Measurements from ENCODE around the gene GBA2.

Gene GBA2

GRCh38 chr9:35690614-35691333 is 58.3 kb downstream of the GBA2 start:
- peak; percentile 30 for DNase-seq

DNA sequence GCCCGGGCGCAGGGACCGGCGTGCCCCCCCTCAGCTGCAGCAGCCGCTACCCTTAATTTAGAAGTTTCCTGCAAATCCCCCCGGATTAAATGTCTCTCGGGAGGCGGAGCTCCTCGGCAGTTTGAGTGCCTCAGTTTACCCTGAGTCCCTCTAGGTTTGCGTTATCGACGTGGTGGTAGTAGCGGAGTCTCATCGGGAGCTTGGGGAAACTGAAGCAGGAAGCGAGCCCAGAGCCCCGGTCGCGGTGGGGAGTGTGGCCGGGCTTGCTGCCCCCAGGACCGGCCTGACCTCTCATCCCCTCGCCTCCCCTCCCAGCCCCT is 58.8 kb downstream of the GBA2 start:
- no peak for DNase-seq

DNA sequence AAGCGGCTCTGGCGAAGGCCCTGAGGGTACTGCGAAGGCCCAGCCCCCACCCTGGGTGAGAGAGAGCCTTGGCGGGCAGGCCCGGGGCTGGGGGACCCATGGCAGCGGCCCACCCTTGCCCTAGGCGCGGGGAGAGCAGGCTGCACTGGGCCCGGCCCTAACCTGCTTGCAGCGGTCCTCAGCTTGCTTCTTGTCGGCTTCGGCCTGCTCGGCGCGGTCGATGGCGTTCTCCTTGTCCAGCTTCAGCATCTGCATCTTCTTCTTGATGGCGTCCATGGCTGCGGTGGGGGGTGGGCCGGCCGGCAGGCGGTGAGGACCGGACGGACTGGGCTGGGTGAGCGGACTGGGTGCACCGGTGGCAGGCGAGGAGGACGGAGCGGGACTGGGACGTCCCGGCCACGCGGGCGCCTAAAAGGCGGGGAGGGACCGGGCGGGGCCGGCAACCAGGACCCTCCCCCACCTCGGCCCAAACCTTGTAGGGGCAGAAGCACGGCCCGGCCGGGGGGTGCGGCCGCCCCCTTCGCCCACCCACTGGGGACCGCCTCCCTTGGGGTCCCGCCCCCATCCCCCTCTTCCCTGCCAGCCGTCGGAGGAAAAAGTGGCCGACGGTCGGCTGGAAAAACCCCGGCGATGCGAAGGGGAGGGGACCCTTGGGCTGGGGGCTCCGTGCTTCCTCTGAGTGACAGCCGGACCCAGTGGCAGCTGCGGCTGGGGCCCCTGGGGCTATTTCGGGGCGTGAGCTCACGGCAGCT is 59.3 kb downstream of the GBA2 start, which contains the start of gene TPM2:
TPM2 (minus strand) TSS at position 384 of the 752 bp plus-strand sequence; CDS start at position 276, 108 bp downstream.
- DNase-seq, result peak; percentile 58

GRCh38 chr9:35688558-35689541 is 60.2 kb downstream of the GBA2 start:
- peak; percentile 36 for DNase-seq

- DNase-seq, result no peak
Observed at GRCh38 chr9:35687972-35688557, 61.0 kb downstream of the GBA2 start.

DNA sequence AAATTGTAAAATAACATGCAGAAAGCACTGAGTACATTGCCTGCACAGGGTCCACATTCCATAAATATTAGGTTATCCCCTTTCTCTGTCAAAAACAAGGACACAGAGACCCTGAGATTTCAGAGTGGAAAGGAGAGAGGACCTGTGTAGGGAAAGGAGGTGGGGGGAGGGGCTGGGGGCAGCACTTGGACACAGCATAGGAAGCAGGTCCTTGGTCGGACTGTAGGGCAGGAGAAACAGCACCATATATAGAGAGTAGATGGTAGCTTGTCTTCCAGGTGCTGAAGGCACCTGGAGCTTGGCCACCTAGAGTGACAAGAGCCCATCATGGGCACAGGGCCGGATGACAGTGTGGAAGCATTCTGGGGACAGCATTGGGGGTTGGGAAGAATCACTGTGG is 61.7 kb downstream of the GBA2 start:
- DNase-seq, result no peak
